K562 (cell line): ENCODE results near the gene GNG7. TPM values are rescaled to one million over a fixed set of nuclear protein-coding genes. Genes with fewer than 3 reads are reported as not detected.

Experiments used
- ATAC-seq: fragments of 200-7000 bp; cut with Tn5 transposase; 3 replicates; pipeline ENCODE4 v1.9.1; 2020; ENCODE audit warnings: moderate library complexity
- BruUV-seq: library from RNA; stranded (reverse); fragments of 400-500 nt; replicated peaks from 2 replicates; lab custom pipeline; 2021; lab: Mats Ljungman, UMichigan
- CTCF ChIA-PET: fragments of 300-600 bp; formaldehyde crosslinking; extraction: SDS; loops from one replicate; lab custom pipeline; 2021; ENCODE audit warnings: low intra/inter-chr PET ratio; lab: Yijun Ruan, JAX
- POLR2A ChIA-PET: fragments of 300-600, 350-650 bp; sonication (Branson Sonifier 250); formaldehyde crosslinking; extraction: SDS; loops from one replicate; lab custom pipeline; 2021; ENCODE audit warnings: antibody characterized with exemption, inconsistent platforms; lab: Yijun Ruan, JAX
- DNase-seq, 4 experiments: peaks; one replicate each; pipeline versions ENCODE4 v3.0.0 to v3.0.0-alpha.2; 2011 to 2018; ENCODE audit warnings: low spot score in 3 of 4, mixed read lengths in 3 of 4; ENCODE audit errors: extremely low read depth in 1 of 4
- FAIRE-seq: peaks from 2 replicates; lab custom pipeline; 2011; peaks lifted over from hg19 to GRCh38; lab: Jason Lieb, UNC
- H2AFZ ChIP-seq: 2 replicates; pipeline ENCODE4 v1.6.0; 2011; ENCODE audit warnings: low read depth, low read length, control low read depth, inconsistent platforms
- H3K27ac ChIP-seq: fragments of 200-600 bp; 3 replicates; pipeline ENCODE4 v1.8.0; 2011; ENCODE audit warnings: low read depth, mild to moderate bottlenecking, control low read depth, inconsistent platforms, low read length, moderate library complexity, mixed read lengths; ENCODE audit errors: extremely low read depth
- H3K27me3 ChIP-seq, 2 experiments: fragments of 300-600 bp in 1 of 2; 2 replicates in 1 of 2; 3 replicates in 1 of 2; pipeline versions ENCODE4 v1.6.0 to v1.8.0; 2011; ENCODE audit warnings: inconsistent platforms in 2 of 2, low read length in 2 of 2, mild to moderate bottlenecking in 1 of 2, mixed read lengths in 1 of 2, moderate library complexity in 1 of 2; ENCODE audit not compliant: control insufficient read depth in 2 of 2, insufficient read depth in 2 of 2
- H3K36me3 ChIP-seq: fragments of 300-600 bp; 3 replicates; pipeline ENCODE4 v1.8.0; 2011; ENCODE audit warnings: mild to moderate bottlenecking, low read length, inconsistent platforms; ENCODE audit not compliant: control insufficient read depth, insufficient read depth
- H3K4me1 ChIP-seq, 2 experiments: fragments of 200-600 bp in 1 of 2; replicated peaks in 1 of 2; 2 replicates in 1 of 2; 3 replicates in 1 of 2; pipeline versions ENCODE4 v1.5.1 to v1.8.0; 2011; ENCODE audit warnings: inconsistent platforms in 2 of 2, low read length in 2 of 2, mild to moderate bottlenecking in 1 of 2, mixed read lengths in 1 of 2, moderate library complexity in 1 of 2; ENCODE audit not compliant: control insufficient read depth in 2 of 2, insufficient read depth in 2 of 2
- H3K4me2 ChIP-seq: 2 replicates; pipeline ENCODE4 v1.6.1; 2011; ENCODE audit warnings: low read length, control low read depth, inconsistent platforms, mixed read lengths; ENCODE audit not compliant: insufficient read depth
- H3K4me3 ChIP-seq: fragments of 200-600 bp; sonication (generic), shearing (Covaris generic); 2 replicates; pipeline ENCODE4 v1.5.1; 2016; ENCODE audit warnings: control low read depth, inconsistent platforms
- H3K79me2 ChIP-seq: fragments of 200-600 bp; 3 replicates; pipeline ENCODE4 v1.8.0; 2011; ENCODE audit warnings: low read length, inconsistent platforms; ENCODE audit not compliant: control insufficient read depth, insufficient read depth
- H3K9ac ChIP-seq, 2 experiments: 2 replicates each; pipeline versions ENCODE4 v1.6.0 to v1.6.1; 2011; ENCODE audit warnings: low read depth in 2 of 2, low read length in 2 of 2, control low read depth in 1 of 2, inconsistent platforms in 1 of 2, mild to moderate bottlenecking in 1 of 2, mixed read lengths in 1 of 2; ENCODE audit not compliant: insufficient read depth in 1 of 2
- H3K9me1 ChIP-seq: one replicate; pipeline ENCODE4 v1.6.0; 2011; ENCODE audit warnings: inconsistent platforms, mild to moderate bottlenecking, low read length, moderate library complexity; ENCODE audit not compliant: control insufficient read depth, insufficient read depth
- H3K9me3 ChIP-seq: replicated peaks from 2 replicates; pipeline ENCODE4 v1.5.1; 2011; ENCODE audit warnings: low read depth, low read length, inconsistent platforms; ENCODE audit not compliant: control insufficient read depth, insufficient read depth
- H4K20me1 ChIP-seq: replicated peaks from 2 replicates; pipeline ENCODE4 v1.6.1; 2011; ENCODE audit warnings: low read length, inconsistent platforms, mixed read lengths; ENCODE audit not compliant: control insufficient read depth, insufficient read depth
- CBX5 ChIP-seq: IDR thresholded peaks from 2 replicates; pipeline ENCODE4 v1.6.1; 2014; ENCODE audit warnings: low read depth, borderline replicate concordance
- FUS ChIP-seq: fragments of 200-400 bp; formaldehyde crosslinking; optimal IDR thresholded peaks from 2 replicates; pipeline ENCODE3; 2017; ENCODE audit warnings: low read depth, low read length
- LARP7 ChIP-seq: fragments of 450-650 bp; IDR thresholded peaks from 2 replicates; pipeline ENCODE4 v1.6.1; 2016
- PHF8 ChIP-seq: fragments of 200-600 bp; sonication (generic); IDR thresholded peaks from 2 replicates; pipeline ENCODE4 v1.6.1; 2012; ENCODE audit warnings: mixed run types, mild to moderate bottlenecking, inconsistent platforms, low read length, moderate library complexity, borderline replicate concordance
- SNRNP70 ChIP-seq: fragments of 200-400 bp; formaldehyde crosslinking; optimal IDR thresholded peaks from 2 replicates; pipeline ENCODE3; 2017; ENCODE audit warnings: low read depth, low read length
- THAP7 ChIP-seq: fragments of 250-450 bp; sonication (Bioruptor Pico); IDR thresholded peaks from 2 replicates; pipeline ENCODE4 v1.5.0; 2021
- YY1 ChIP-seq, 3 experiments: IDR thresholded peaks; 2 replicates each; pipeline ENCODE4 v1.6.1; 2011; ENCODE audit warnings: low read length in 2 of 3, mild to moderate bottlenecking in 2 of 3, moderate library complexity in 2 of 3, borderline replicate concordance in 1 of 3, control low read depth in 1 of 3, low read depth in 1 of 3; ENCODE audit not compliant: insufficient read depth in 3 of 3, insufficient replicate concordance in 2 of 3, control insufficient read depth in 1 of 3, insufficient read length in 1 of 3; ENCODE audit errors: extremely low read depth in 1 of 3
- ZKSCAN3 ChIP-seq: fragments of 250-450 bp; sonication (Bioruptor Pico); IDR thresholded peaks from 2 replicates; pipeline ENCODE4 v1.4.0; 2020
- ZNF384 ChIP-seq: IDR thresholded peaks from 2 replicates; pipeline ENCODE4 v1.6.1; 2012; ENCODE audit warnings: low read depth, low read length, improper control_type of control experiment
- WGBS: fragments of 100-300 bp; shearing (Covaris generic); methylation state at CpG from one replicate; pipeline ENCODE4 v1.1.6; 2016; ENCODE audit warnings: low coverage, mixed read lengths; ENCODE audit not compliant: insufficient coverage; ENCODE audit errors: missing lambda C conversion rate; 5-methylcytosine and 5-hydroxymethylcytosine counted together
- in situ Hi-C: fragments of 300-500 bp; cut with MboI; formaldehyde crosslinking; loops from 4 replicates; pipeline ENCODE4 v1.15.0; 2018; ENCODE audit warnings: inconsistent platforms, mixed read lengths
- intact Hi-C: fragments of 100-400 bp; cut with micrococcal nuclease; formaldehyde crosslinking; loops from 2 replicates; pipeline ENCODE4 v1.14.2; 2022
- polyA plus RNA-seq, 8 experiments: library from polyadenylated mRNA; depleted of rRNA in 4 of 8; stranded (reverse) in 5 of 8; unstranded in 3 of 8; fragments of >200 nt; fragmentation: Nextera tagmentation in 2 of 8; fragmentation: Illumina TruSeq in 1 of 8; extraction: Ambion mirVana in 2 of 8; extraction: Trizol in 1 of 8; gene quantifications; 2 replicates each; pipeline versions ENCODE4 v1.2.1 to v1.2.3, GENCODE V29; 2011 to 2014; ENCODE audit warnings: inconsistent platforms in 1 of 8, missing spikeins in 1 of 8
- total RNA-seq, 7 experiments: library from RNA; depleted of rRNA in 6 of 7; stranded (reverse); fragments of >200 nt in 6 of 7; fragmentation: Illumina TruSeq in 2 of 7; extraction: Trizol in 2 of 7; gene quantifications; 2 replicates each; pipeline versions ENCODE4 v1.2.1 to v1.2.3, GENCODE V29; 2011 to 2021; ENCODE audit warnings: low replicate concordance in 1 of 7
- TF ChIP-seq, protein P1 (sequence below), 2 experiments: fragments of 450-650 bp; IDR thresholded peaks; 2 replicates each; pipeline ENCODE4 v1.6.1; 2016; ENCODE audit warnings: mild to moderate bottlenecking in 2 of 2, borderline replicate concordance in 1 of 2, low read depth in 1 of 2, moderate library complexity in 1 of 2
- TF ChIP-seq, protein P2 (sequence below), 3 experiments: fragments of 200-800 bp in 1 of 3; sonication (Bioruptor generic) in 1 of 3; sonication (generic) in 1 of 3; formaldehyde crosslinking in 1 of 3; IDR thresholded peaks; 2 replicates each; pipeline versions ENCODE4 v1.6.1 to v1.8.0; 2016 to 2022; ENCODE audit warnings: mild to moderate bottlenecking in 2 of 3, missing compliant biosample characterization in 2 of 3, missing genetic modification characterization in 2 of 3, missing genetic modification reagents in 1 of 3

The GNG7 gene
- total and polyA plus RNA-seq, 9 of the 15 experiments (the other 6 are each of a cell fraction or from before 2014, with no cell fraction given) = 0.01 to 0.20 (median 0.06) TPM; not detected in 1

DNA sequence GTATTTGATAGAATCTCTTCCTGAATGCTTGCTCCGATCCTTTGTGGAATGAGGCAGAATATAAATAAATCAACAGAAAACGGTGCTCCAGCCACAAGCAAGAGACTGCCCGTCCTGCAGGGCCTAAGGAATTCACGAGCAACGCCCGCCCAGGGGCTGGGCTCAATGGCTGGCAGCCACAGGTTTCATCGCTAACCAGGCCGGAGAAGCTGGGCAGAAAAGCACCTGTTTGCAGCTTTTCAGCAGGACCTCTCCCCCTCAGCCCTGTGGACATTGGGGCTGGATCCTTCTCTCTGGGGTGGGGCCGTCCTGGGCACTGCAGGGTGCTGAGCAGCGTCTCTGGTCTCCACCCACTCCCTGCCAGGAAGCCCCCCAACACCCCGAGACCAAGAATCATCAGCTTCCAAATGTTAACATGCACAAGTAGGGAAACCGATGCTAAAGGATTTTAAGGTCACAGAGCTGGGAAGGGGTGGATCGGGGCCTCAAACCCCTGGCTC, 124.1 kb downstream of the GNG7 start:
- ChIA-PET CTCF (interaction anchor here (1.7 to 3.5 kb wide), 2 partner anchors 32 to 103 kb away, joined by 6 to 47 read pairs; partner anchors contain the start of gene GADD45B), POLR2A (interaction anchor here (0.6 to 3.0 kb wide), 7 partner anchors 9 to 715 kb away, joined by 3 to 26 read pairs (median 3); partner anchors contain the start of gene GADD45B)
- no peak for ATAC-seq
- no peak for FAIRE-seq
- Histone ChIP-seq H4K20me1 (no peaks in the 10 kb centered on the region; the same call in 1 of the 2 replicates), H3K9me1 (no peaks in the 10 kb centered on the region), H3K4me2 (no peak overlapping the region), H3K79me2 (no peaks in the 10 kb centered on the region), H3K36me3 (no peaks in the 10 kb centered on the region), H3K4me3 (no peak overlapping the region), H3K9me3 (no peaks in the 10 kb centered on the region), H3K27me3 (peaks cover 0 to 40% of the 10 kb centered on the region in 2 experiments; a peak in 3 of 5 replicates), H3K27ac (no peak overlapping the region), H3K9ac (no peak overlapping the region), H2AFZ (no peak overlapping the region), H3K4me1 (peaks cover 0 to 28% of the 10 kb centered on the region in 2 experiments; a peak in 2 of 5 replicates)
- BruUV-seq = no TSS peak
- intact Hi-C loops (no loop called here), in situ Hi-C loops (loop anchor here (5.0 kb wide), 1 partner anchor 106 kb away; no protein-coding TSS in a partner anchor)
- 10% methylated on average over 11 of the region's 13 CpGs for WGBS
- no peak for DNase-seq
- TF ChIP-seq ZNF384 (no peak), SNRNP70 (no peak), YY1 (IDR thresholded peaks at IDR 0.05; ENCODE audit: borderline replicate concordance in 1 of 3, control insufficient read depth in 1 of 3, extremely low read depth in 1 of 3, insufficient read depth in 3 of 3, insufficient read length in 1 of 3, insufficient replicate concordance in 2 of 3, low read depth in 1 of 3, low read length in 2 of 3) (no peak), THAP7 (CRISPR knock-in tag) (no peak), LARP7 (no peak), PHF8 (no peak), FUS (no peak), CBX5 (no peak), ZKSCAN3 (CRISPR knock-in tag) (no peak)
- TF ChIP-seq, protein P1, sequence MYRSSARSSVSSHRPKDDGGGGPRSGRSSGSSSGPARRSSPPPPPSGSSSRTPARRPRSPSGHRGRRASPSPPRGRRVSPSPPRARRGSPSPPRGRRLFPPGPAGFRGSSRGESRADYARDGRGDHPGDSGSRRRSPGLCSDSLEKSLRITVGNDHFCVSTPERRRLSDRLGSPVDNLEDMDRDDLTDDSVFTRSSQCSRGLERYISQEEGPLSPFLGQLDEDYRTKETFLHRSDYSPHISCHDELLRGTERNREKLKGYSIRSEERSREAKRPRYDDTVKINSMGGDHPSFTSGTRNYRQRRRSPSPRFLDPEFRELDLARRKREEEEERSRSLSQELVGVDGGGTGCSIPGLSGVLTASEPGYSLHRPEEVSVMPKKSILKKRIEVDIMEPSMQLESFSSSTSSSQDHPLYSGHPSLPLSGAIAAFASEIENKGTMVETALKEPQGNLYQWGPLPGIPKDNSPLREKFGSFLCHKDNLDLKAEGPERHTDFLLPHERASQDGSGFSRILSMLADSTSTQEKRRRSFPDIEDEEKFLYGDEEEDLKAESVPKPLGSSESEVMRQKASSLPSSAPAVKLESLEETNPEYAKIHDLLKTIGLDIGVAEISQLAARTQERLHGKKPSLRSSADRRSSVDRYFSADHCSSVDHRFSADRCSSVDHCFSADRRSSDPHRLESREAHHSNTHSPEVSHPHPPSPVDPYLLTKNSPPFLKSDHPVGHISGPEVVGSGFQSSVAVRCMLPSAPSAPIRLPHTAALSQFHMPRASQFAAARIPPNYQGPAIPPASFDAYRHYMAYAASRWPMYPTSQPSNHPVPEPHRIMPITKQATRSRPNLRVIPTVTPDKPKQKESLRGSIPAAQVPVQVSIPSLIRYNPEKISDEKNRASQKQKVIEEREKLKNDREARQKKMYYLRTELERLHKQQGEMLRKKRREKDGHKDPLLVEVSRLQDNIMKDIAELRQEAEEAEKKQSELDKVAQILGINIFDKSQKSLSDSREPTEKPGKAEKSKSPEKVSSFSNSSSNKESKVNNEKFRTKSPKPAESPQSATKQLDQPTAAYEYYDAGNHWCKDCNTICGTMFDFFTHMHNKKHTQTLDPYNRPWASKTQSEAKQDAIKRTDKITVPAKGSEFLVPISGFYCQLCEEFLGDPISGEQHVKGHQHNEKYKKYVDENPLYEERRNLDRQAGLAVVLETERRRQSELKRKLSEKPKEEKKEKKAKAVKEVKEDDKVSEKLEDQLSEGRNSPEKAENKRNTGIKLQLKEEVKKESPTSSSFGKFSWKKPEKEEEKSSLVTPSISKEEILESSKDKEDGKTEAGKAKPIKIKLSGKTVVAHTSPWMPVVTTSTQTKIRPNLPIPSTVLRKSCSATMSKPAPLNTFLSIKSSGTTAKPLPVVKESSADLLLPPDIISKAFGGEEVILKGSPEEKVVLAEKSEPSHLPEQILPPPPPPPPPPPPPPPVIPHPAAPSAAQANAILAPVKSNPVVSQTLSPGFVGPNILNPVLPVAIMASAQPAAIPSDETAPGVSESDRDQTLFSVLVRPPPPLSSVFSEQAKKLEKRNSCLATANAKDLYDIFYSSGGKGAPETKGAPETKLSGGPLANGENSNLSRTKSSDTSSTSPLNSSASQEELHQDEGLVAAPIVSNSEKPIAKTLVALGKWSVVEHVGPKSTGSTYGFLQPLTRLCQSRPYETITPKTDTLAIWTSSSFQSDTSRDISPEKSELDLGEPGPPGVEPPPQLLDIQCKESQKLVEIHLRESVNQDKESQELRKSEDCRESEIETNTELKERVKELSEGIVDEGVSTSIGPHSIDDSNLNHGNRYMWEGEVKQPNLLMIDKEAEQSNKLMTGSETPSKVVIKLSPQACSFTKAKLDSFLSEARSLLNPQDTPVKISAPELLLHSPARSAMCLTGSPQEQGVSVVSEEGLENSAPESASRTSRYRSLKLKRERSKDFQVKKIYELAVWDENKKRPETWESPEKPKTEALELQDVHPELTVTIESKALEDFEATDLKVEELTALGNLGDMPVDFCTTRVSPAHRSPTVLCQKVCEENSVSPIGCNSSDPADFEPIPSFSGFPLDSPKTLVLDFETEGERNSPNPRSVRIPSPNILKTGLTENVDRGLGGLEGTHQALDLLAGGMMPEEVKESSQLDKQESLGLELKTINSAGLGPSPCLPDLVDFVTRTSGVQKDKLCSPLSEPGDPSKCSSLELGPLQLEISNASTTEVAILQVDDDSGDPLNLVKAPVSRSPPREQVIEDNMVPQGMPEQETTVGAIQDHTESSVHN (IDR thresholded peaks at IDR 0.05; ENCODE audit: borderline replicate concordance in 1 of 2, low read depth in 1 of 2) = no peak
- TF ChIP-seq, protein P2, sequence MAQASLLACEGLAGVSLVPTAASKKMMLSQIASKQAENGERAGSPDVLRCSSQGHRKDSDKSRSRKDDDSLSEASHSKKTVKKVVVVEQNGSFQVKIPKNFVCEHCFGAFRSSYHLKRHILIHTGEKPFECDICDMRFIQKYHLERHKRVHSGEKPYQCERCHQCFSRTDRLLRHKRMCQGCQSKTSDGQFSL (CRISPR knock-in tag; IDR thresholded peaks at IDR 0.05) = no peak
- TF ChIP-seq, protein P2 (tag; IDR thresholded peaks at IDR 0.05) = no peak
